H1 (cell line): ENCODE results near the gene NLK. TPM values are rescaled to one million over a fixed set of nuclear protein-coding genes. Genes with fewer than 3 reads are reported as not detected.

Source experiments
- CBX8 ChIP-seq: fragments of 300-800, 300-1000 bp; sonication (generic); IDR thresholded peaks from 2 replicates; pipeline ENCODE4 v1.7.1; 2016; ENCODE audit warnings: low read depth, low read length, borderline replicate concordance
- CHD7 ChIP-seq: fragments of 300-600 bp; sonication (generic); IDR thresholded peaks from 2 replicates; pipeline ENCODE4 v1.7.1; 2012; ENCODE audit warnings: low read length, moderate library complexity, mild to moderate bottlenecking, inconsistent platforms; ENCODE audit not compliant: insufficient replicate concordance
- HDAC2 ChIP-seq, 2 experiments: fragments of 300-600 bp in 1 of 2; sonication (generic) in 1 of 2; IDR thresholded peaks; 2 replicates each; pipeline ENCODE4 v1.6.1; 2011 to 2012; ENCODE audit warnings: low read depth in 2 of 2, low read length in 2 of 2, mild to moderate bottlenecking in 2 of 2, moderate library complexity in 2 of 2, borderline replicate concordance in 1 of 2, inconsistent platforms in 1 of 2
- KDM4A ChIP-seq: IDR thresholded peaks from one replicate; pipeline ENCODE4 v1.7.1; 2012; ENCODE audit warnings: low read depth, mild to moderate bottlenecking, moderate library complexity, low read length, inconsistent platforms; ENCODE audit not compliant: severe bottlenecking
- ZNF274 ChIP-seq: IDR thresholded peaks from 2 replicates; pipeline ENCODE4 v1.7.0; 2012; ENCODE audit warnings: low read length, borderline replicate concordance; ENCODE audit errors: extremely low read depth
- polyA plus RNA-seq, 7 experiments: library from polyadenylated mRNA; depleted of rRNA in 3 of 7; stranded (reverse) in 5 of 7; unstranded in 2 of 7; fragments of >200 nt in 5 of 7; fragments of 200-250 nt in 2 of 7; gene quantifications; 1 replicate in 5 of 7; 2 replicates in 1 of 7; 4 replicates in 1 of 7; pipeline versions ENCODE4 v1.2.1 to v1.2.3, GENCODE V29; 2011 to 2013; ENCODE audit warnings: missing spikeins in 2 of 7, mixed read lengths in 2 of 7
- total RNA-seq: library from RNA; stranded (reverse); fragmentation: NEBNext Ultra II Directional; extraction: Animal tissue kit (Norgen Biotek cat#: 25700); gene quantifications from 2 replicates; pipeline ENCODE4 v1.2.1, GENCODE V29; 2021

Gene NLK
- total and polyA plus RNA-seq, 2 of the 8 experiments (the other 6 are each of a cell fraction or from before 2014, with no cell fraction given), result 30.8 to 49.9 TPM

GRCh38 chr17:28039251-28039650, 3.2 kb upstream of the NLK start (continued):
- TF ChIP-seq CHD7, result no peak
- no peak for TF ChIP-seq KDM4A
- TF ChIP-seq ZNF274, result no peak
- TF ChIP-seq CBX8, result no peak
- no peak for TF ChIP-seq HDAC2 (IDR thresholded peaks at IDR 0.05; ENCODE audit: borderline replicate concordance in 1 of 2, low read depth in 2 of 2, low read length in 2 of 2)
